GM12872 (cell line): ENCODE results near the gene TP53I13.

ENCODE experiments used
- CTCF ChIP-seq: IDR thresholded peaks from 3 replicates; pipeline ENCODE4 v1.5.1; 2011; ENCODE audit warnings: low read depth, mild to moderate bottlenecking, low read length, moderate library complexity; ENCODE audit not compliant: insufficient read depth

Gene TP53I13

GRCh38 chr17:29579866-29580771 lies 11.6 kb downstream of the TP53I13 start:
- peak; percentile 96 for TF ChIP-seq CTCF

- no peak for TF ChIP-seq CTCF
Observed at GRCh38 chr17:29581583-29582253, 13.2 kb downstream of the TP53I13 start.

GRCh38 chr17:29582254-29582765 lies 13.8 kb downstream of the TP53I13 start:
- no peak for TF ChIP-seq CTCF

- TF ChIP-seq CTCF = no peak
Observed at GRCh38 chr17:29582772-29583171, 14.3 kb downstream of the TP53I13 start.

- no peak for TF ChIP-seq CTCF
Observed at GRCh38 chr17:29583324-29584248, 15.1 kb downstream of the TP53I13 start.

GRCh38 chr17:29584452-29585079 lies 16.1 kb downstream of the TP53I13 start:
- no peak for TF ChIP-seq CTCF
